ENCODE results near the gene CAB39L. TPM values are rescaled to one million over a fixed set of nuclear protein-coding genes. Genes with fewer than 3 reads are reported as not detected.

CAB39L gene
- total and polyA plus RNA-seq, 9 of the 15 experiments (the other 6 are each of a cell fraction or from before 2014, with no cell fraction given): 1.1 to 4.2 (median 2.6) TPM

DNA sequence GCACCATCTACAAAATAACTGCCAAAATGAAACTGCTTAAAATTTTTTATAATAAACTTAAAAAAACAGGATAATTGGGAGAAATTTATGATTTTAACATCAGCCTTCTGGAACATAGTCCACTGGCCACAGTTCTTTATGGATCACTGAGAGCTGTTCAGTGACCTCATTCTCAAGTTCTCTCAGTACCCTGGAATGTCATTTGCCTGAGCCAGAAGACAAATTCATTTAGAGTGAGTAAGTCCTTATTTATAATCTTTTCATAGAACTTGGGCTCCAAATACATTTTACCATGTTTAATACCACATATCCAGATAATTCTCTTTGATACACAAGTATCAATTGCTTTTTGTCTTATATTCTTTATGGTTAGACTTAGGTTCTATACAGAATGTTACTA is 87.6 kb downstream of the CAB39L start:
- BruUV-seq (replicated peaks): no TSS peak
- POLR2A ChIA-PET: no interaction called here
- H3K4me1 ChIP-seq (replicated peaks in 1 of 2; ENCODE audit: control insufficient read depth in 2 of 2, insufficient read depth in 2 of 2, low read length in 2 of 2): no peaks in the 10 kb centered on the region
- FAIRE-seq (no peak), DNase-seq (ENCODE audit: extremely low read depth in 1 of 4, low spot score in 3 of 4) (no peak), ATAC-seq (no peak)
- no peaks in the 10 kb centered on the region for H3K27me3 ChIP-seq (ENCODE audit: control insufficient read depth in 2 of 2, insufficient read depth in 2 of 2, low read length in 2 of 2)
- H3K27ac ChIP-seq (ENCODE audit: extremely low read depth, low read depth, low read length): no peak overlapping the region
- H2AFZ ChIP-seq (ENCODE audit: low read depth, low read length): no peak overlapping the region
- TF ChIP-seq, protein P1, sequence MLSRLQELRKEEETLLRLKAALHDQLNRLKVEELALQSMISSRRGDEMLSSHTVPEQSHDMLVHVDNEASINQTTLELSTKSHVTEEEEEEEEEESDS (CRISPR knock-in tag; IDR thresholded peaks at IDR 0.05): no peak
- TF ChIP-seq ZBTB7A (IDR thresholded peaks at IDR 0.05; ENCODE audit: borderline replicate concordance, control insufficient read depth, low read depth, low read length) (no peak), ZNF778 (CRISPR knock-in tag; IDR thresholded peaks at IDR 0.05) (no peak), DIDO1 (tag; IDR thresholded peaks at IDR 0.05; ENCODE audit: low read depth) (no peak), ZNF121 (CRISPR knock-in tag; conservative IDR thresholded peaks at IDR 0.05) (no peak), MEF2A (IDR thresholded peaks at IDR 0.05; ENCODE audit: control insufficient read depth, low read depth, low read length) (no peak)
- H3K79me2 ChIP-seq (ENCODE audit: control insufficient read depth, insufficient read depth, low read length): no peaks in the 10 kb centered on the region
- in situ Hi-C loops (cut with MboI): no loop called here
- CTCF ChIA-PET (ENCODE audit: low intra/inter-chr PET ratio): no interaction called here
- no peaks in the 10 kb centered on the region for H4K20me1 ChIP-seq (replicated peaks; ENCODE audit: control insufficient read depth, insufficient read depth, low read length)
- no peak overlapping the region for H3K9ac ChIP-seq (ENCODE audit: insufficient read depth in 1 of 2, low read depth in 2 of 2, low read length in 2 of 2)
- intact Hi-C loops (cut with micrococcal nuclease): no loop called here
- no peaks in the 10 kb centered on the region for H3K9me3 ChIP-seq (replicated peaks; ENCODE audit: control insufficient read depth, insufficient read depth, low read depth, low read length)
- no peak overlapping the region for H3K4me2 ChIP-seq (ENCODE audit: insufficient read depth, low read length)
- no peak overlapping the region for H3K4me3 ChIP-seq
- no peaks in the 10 kb centered on the region for H3K36me3 ChIP-seq (ENCODE audit: control insufficient read depth, insufficient read depth, low read length)
- H3K9me1 ChIP-seq (ENCODE audit: control insufficient read depth, insufficient read depth, low read length): no peaks in the 10 kb centered on the region

DNA sequence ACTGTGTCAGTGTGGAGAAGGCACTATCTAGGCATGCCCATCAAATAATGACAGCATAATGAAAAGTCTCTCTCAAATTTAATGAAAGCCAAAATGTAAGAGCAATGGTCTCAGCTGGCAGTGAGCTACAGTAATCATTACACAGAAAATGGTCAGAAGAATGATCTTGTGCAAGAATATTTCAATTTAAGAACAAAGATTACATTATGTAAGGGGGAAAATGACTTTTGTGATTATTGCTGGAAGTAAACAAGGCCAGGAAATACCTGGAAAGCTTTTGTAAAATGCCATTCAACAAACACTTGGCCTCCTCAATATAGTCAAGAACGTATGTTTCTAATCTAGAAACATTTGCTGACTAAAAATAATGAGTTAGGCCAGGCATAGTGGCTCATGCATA is 89.1 kb downstream of the CAB39L start:
- Histone ChIP-seq H3K9me1 (ENCODE audit: control insufficient read depth, insufficient read depth, low read length) (no peaks in the 10 kb centered on the region), H3K27ac (ENCODE audit: extremely low read depth, low read depth, low read length) (no peak overlapping the region), H3K4me1 (replicated peaks in 1 of 2; ENCODE audit: control insufficient read depth in 2 of 2, insufficient read depth in 2 of 2, low read length in 2 of 2) (no peaks in the 10 kb centered on the region), H3K9me3 (replicated peaks; ENCODE audit: control insufficient read depth, insufficient read depth, low read depth, low read length) (no peaks in the 10 kb centered on the region), H2AFZ (ENCODE audit: low read depth, low read length) (no peak overlapping the region), H3K79me2 (ENCODE audit: control insufficient read depth, insufficient read depth, low read length) (no peaks in the 10 kb centered on the region), H3K4me2 (ENCODE audit: insufficient read depth, low read length) (no peak overlapping the region), H3K27me3 (ENCODE audit: control insufficient read depth in 2 of 2, insufficient read depth in 2 of 2, low read length in 2 of 2) (no peaks in the 10 kb centered on the region), H4K20me1 (replicated peaks; ENCODE audit: control insufficient read depth, insufficient read depth, low read length) (no peaks in the 10 kb centered on the region), H3K4me3 (no peak overlapping the region), H3K36me3 (ENCODE audit: control insufficient read depth, insufficient read depth, low read length) (no peaks in the 10 kb centered on the region), H3K9ac (ENCODE audit: insufficient read depth in 1 of 2, low read depth in 2 of 2, low read length in 2 of 2) (no peak overlapping the region)
- no peak for FAIRE-seq
- ATAC-seq: no peak
- in situ Hi-C loops (cut with MboI): no loop called here
- DNase-seq (ENCODE audit: extremely low read depth in 1 of 4, low spot score in 3 of 4): no peak
- intact Hi-C loops (cut with micrococcal nuclease): no loop called here
- WGBS (ENCODE audit: insufficient coverage, low coverage, missing lambda C conversion rate): 57% methylated on average over 1 of the region's 1 CpG
- CTCF ChIA-PET (ENCODE audit: low intra/inter-chr PET ratio): no interaction called here
- no TSS peak for BruUV-seq (replicated peaks)
- POLR2A ChIA-PET: interaction anchor here (0.6 kb wide), 3 partner anchors 20 to 263 kb away, joined by 3 read pairs; no protein-coding TSS in a partner anchor
- TF ChIP-seq TCF7L2 (IDR thresholded peaks at IDR 0.05; ENCODE audit: low read depth, low read length): no peak
- TF ChIP-seq, protein P2, sequence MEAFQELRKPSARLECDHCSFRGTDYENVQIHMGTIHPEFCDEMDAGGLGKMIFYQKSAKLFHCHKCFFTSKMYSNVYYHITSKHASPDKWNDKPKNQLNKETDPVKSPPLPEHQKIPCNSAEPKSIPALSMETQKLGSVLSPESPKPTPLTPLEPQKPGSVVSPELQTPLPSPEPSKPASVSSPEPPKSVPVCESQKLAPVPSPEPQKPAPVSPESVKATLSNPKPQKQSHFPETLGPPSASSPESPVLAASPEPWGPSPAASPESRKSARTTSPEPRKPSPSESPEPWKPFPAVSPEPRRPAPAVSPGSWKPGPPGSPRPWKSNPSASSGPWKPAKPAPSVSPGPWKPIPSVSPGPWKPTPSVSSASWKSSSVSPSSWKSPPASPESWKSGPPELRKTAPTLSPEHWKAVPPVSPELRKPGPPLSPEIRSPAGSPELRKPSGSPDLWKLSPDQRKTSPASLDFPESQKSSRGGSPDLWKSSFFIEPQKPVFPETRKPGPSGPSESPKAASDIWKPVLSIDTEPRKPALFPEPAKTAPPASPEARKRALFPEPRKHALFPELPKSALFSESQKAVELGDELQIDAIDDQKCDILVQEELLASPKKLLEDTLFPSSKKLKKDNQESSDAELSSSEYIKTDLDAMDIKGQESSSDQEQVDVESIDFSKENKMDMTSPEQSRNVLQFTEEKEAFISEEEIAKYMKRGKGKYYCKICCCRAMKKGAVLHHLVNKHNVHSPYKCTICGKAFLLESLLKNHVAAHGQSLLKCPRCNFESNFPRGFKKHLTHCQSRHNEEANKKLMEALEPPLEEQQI (IDR thresholded peaks at IDR 0.05): no peak
- TF ChIP-seq ZNF707 (CRISPR knock-in tag; conservative IDR thresholded peaks at IDR 0.05): no peak
- TF ChIP-seq ZNF311 (CRISPR knock-in tag; IDR thresholded peaks at IDR 0.05): no peak
- no peak for TF ChIP-seq PTBP1 (IDR thresholded peaks at IDR 0.05; ENCODE audit: low read depth, low read length)
- TF ChIP-seq GATAD2A (IDR thresholded peaks at IDR 0.05): no peak
- no peak for TF ChIP-seq SREBF1 (IDR thresholded peaks at IDR 0.05; ENCODE audit: borderline replicate concordance, low read depth, low read length)
- TF ChIP-seq, protein P3, sequence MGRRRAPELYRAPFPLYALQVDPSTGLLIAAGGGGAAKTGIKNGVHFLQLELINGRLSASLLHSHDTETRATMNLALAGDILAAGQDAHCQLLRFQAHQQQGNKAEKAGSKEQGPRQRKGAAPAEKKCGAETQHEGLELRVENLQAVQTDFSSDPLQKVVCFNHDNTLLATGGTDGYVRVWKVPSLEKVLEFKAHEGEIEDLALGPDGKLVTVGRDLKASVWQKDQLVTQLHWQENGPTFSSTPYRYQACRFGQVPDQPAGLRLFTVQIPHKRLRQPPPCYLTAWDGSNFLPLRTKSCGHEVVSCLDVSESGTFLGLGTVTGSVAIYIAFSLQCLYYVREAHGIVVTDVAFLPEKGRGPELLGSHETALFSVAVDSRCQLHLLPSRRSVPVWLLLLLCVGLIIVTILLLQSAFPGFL (CRISPR knock-in tag; IDR thresholded peaks at IDR 0.05): no peak
- TF ChIP-seq, protein P4, sequence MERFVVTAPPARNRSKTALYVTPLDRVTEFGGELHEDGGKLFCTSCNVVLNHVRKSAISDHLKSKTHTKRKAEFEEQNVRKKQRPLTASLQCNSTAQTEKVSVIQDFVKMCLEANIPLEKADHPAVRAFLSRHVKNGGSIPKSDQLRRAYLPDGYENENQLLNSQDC (CRISPR knock-in tag; IDR thresholded peaks at IDR 0.05): no peak

Data from K562 (cell line).